GM21528 (cell line): ENCODE results near the gene TLE1.
"Not testable (repeated sequence)": the region's sequence is repeated elsewhere in the genome, so short reads cannot be mapped to it uniquely, and the experiment has no call there.

Experiments used
- ATAC-seq: cut with Tn5 transposase; IDR thresholded peaks from one replicate; pipeline ENCODE4 v1.9.1; 2021; ENCODE audit warnings: mild to moderate bottlenecking, moderate library complexity; ENCODE audit not compliant: unreplicated experiment, low FRiP score

The TLE1 gene

GRCh38 chr9:81626511-81626910 lies 62.8 kb downstream of the TLE1 start:
- no peak for ATAC-seq

GRCh38 chr9:81625969-81626368 lies 63.4 kb downstream of the TLE1 start:
- ATAC-seq = no peak

- ATAC-seq = no peak
Observed at GRCh38 chr9:81623778-81624177, 65.6 kb downstream of the TLE1 start.

GRCh38 chr9:81622471-81623255 lies 66.7 kb downstream of the TLE1 start:
- no peak for ATAC-seq

- ATAC-seq = no peak
Observed at GRCh38 chr9:81621785-81622259, 67.5 kb downstream of the TLE1 start.

GRCh38 chr9:81621118-81621517 lies 68.2 kb downstream of the TLE1 start:
- no peak for ATAC-seq

GRCh38 chr9:81620002-81620390 lies 69.4 kb downstream of the TLE1 start:
- ATAC-seq = no peak

- no peak for ATAC-seq
Observed at GRCh38 chr9:81619353-81620001, 69.9 kb downstream of the TLE1 start.

- ATAC-seq = no peak
Observed at GRCh38 chr9:81618923-81619322, 70.4 kb downstream of the TLE1 start.

GRCh38 chr9:81616141-81616540 lies 73.2 kb downstream of the TLE1 start:
- no peak for ATAC-seq

GRCh38 chr9:81614335-81614734 lies 75.0 kb downstream of the TLE1 start:
- ATAC-seq = no peak

GRCh38 chr9:81613002-81613812 lies 76.1 kb downstream of the TLE1 start:
- ATAC-seq = no peak

GRCh38 chr9:81611664-81612063 lies 77.7 kb downstream of the TLE1 start:
- no peak for ATAC-seq

GRCh38 chr9:81610740-81611107 lies 78.6 kb downstream of the TLE1 start:
- no peak for ATAC-seq

GRCh38 chr9:81609782-81610739 lies 79.3 kb downstream of the TLE1 start:
- ATAC-seq = no peak

- ATAC-seq = no peak
Observed at GRCh38 chr9:81608289-81608657, 81.1 kb downstream of the TLE1 start.

- ATAC-seq = no peak
Observed at GRCh38 chr9:81607593-81608288, 81.6 kb downstream of the TLE1 start.

- not testable (repeated sequence) for ATAC-seq
Observed at GRCh38 chr9:81606261-81606660, 83.1 kb downstream of the TLE1 start.

GRCh38 chr9:81605170-81605670 lies 84.1 kb downstream of the TLE1 start:
- ATAC-seq = no peak
